Measurements from ENCODE around the gene PRSS48.

PRSS48 gene

GRCh38 chr4:151340751-151341385, 63.9 kb downstream of the PRSS48 start:
- no peak for TF ChIP-seq POLR2A (IDR thresholded peaks at IDR 0.05; ENCODE audit: low read depth, low read length)
- DNase-seq (ENCODE audit: insufficient read length, low spot score) (no peak), FAIRE-seq (no peak)

Measured in H54 (cell line).